ENCODE results near the gene RPL37. TPM values are rescaled to one million over a fixed set of nuclear protein-coding genes. Genes with fewer than 3 reads are reported as not detected.
"Not testable (repeated sequence)": the region's sequence is repeated elsewhere in the genome, so short reads cannot be mapped to it uniquely, and the experiment has no call there.

Gene RPL37
- total RNA-seq, 2 donors from 2014 or later = 51.2 to 95.3 TPM

GRCh38 chr5:40787986-40788385, 47.0 kb downstream of the RPL37 start:
- TF ChIP-seq CTCF (IDR thresholded peaks at IDR 0.05) = no peak

GRCh38 chr5:40786664-40787063, 48.4 kb downstream of the RPL37 start:
- H3K27me3 ChIP-seq; H3K27ac ChIP-seq; H3K4me3 ChIP-seq; H3K9me3 ChIP-seq; DNase-seq (ENCODE audit: low spot score); H3K36me3 ChIP-seq: not testable (repeated sequence)
- peaks cover 0 to 31% of the 10 kb centered on the region in 2 donors for H3K4me1 ChIP-seq

More at GRCh38 chr5:40787986-40788385, 47.0 kb downstream of the RPL37 start:
- Histone ChIP-seq H3K4me1 (peaks cover 0 to 24% of the 10 kb centered on the region in 2 donors), H3K27ac (no peak overlapping the region), H3K9me3 (peaks cover 0 to 5% of the 10 kb centered on the region in 2 donors), H3K27me3 (no peaks in the 10 kb centered on the region), H3K36me3 (no peaks in the 10 kb centered on the region), H3K4me3 (no peak overlapping the region)
- no peak for DNase-seq (ENCODE audit: low spot score)

GRCh38 chr5:40784916-40785315, 50.1 kb downstream of the RPL37 start:
- Histone ChIP-seq H3K27ac (no peak overlapping the region), H3K27me3 (no peaks in the 10 kb centered on the region), H3K4me1 (peaks cover 0 to 30% of the 10 kb centered on the region in 2 donors), H3K36me3 (no peaks in the 10 kb centered on the region), H3K4me3 (no peak overlapping the region), H3K9me3 (peaks cover 0 to 5% of the 10 kb centered on the region in 2 donors)
- no peak for DNase-seq (ENCODE audit: low spot score)
- no peak for TF ChIP-seq CTCF (IDR thresholded peaks at IDR 0.05)

GRCh38 chr5:40784027-40784653, 50.9 kb downstream of the RPL37 start:
- Histone ChIP-seq H3K4me3 (no peak overlapping the region), H3K4me1 (peaks cover 0 to 30% of the 10 kb centered on the region in 2 donors), H3K36me3 (no peaks in the 10 kb centered on the region), H3K27ac (no peak overlapping the region), H3K9me3 (peaks cover 0 to 5% of the 10 kb centered on the region in 2 donors), H3K27me3 (no peaks in the 10 kb centered on the region)
- TF ChIP-seq CTCF (IDR thresholded peaks at IDR 0.05) = no peak
- no peak for DNase-seq (ENCODE audit: low spot score)

- no peak for TF ChIP-seq CTCF (IDR thresholded peaks at IDR 0.05)
- peaks cover 5% of the 10 kb centered on the region for H3K36me3 ChIP-seq
- no peaks in the 10 kb centered on the region for H3K9me3 ChIP-seq
- no peak overlapping the region for H3K27ac ChIP-seq
- H3K4me3 ChIP-seq = no peak overlapping the region
- no peak for DNase-seq (ENCODE audit: low spot score)
- peaks cover 0 to 30% of the 10 kb centered on the region in 2 donors for H3K4me1 ChIP-seq
- H3K27me3 ChIP-seq = no peaks in the 10 kb centered on the region
Measured at GRCh38 chr5:40781843-40782409, 53.1 kb downstream of the RPL37 start.

- Histone ChIP-seq H3K9me3 (no peaks in the 10 kb centered on the region), H3K36me3 (peaks cover 16% of the 10 kb centered on the region), H3K27me3 (no peaks in the 10 kb centered on the region), H3K4me1 (peaks cover 0 to 30% of the 10 kb centered on the region in 2 donors), H3K27ac (no peak overlapping the region), H3K4me3 (no peak overlapping the region)
- TF ChIP-seq CTCF (IDR thresholded peaks at IDR 0.05) = no peak
- no peak for DNase-seq (ENCODE audit: low spot score)
Measured at GRCh38 chr5:40780858-40781257, 54.2 kb downstream of the RPL37 start.

Measured in right atrium auricular region (tissue), 2 donors.